Mesenchymal stem cell (in vitro differentiated cells and primary cell): ENCODE measurements around the gene SLC39A10.

Source experiments
- DNase-seq: peaks from one replicate; pipeline ENCODE4 v3.0.0-alpha.2; 2013
- H2AFZ ChIP-seq: one replicate; pipeline ENCODE4 v1.6.1; 2013; ENCODE audit warnings: low read depth, mild to moderate bottlenecking, control low read depth, inconsistent platforms, low read length, moderate library complexity
- H2AK5ac ChIP-seq: 2 replicates; pipeline ENCODE4 v1.6.1; 2013; ENCODE audit warnings: low read length, moderate library complexity, mild to moderate bottlenecking, inconsistent platforms; ENCODE audit not compliant: severe bottlenecking
- H2BK120ac ChIP-seq: one replicate; pipeline ENCODE4 v1.6.1; 2013; ENCODE audit warnings: low read depth, mild to moderate bottlenecking, inconsistent platforms, low read length, moderate library complexity
- H2BK12ac ChIP-seq, 2 experiments: one replicate each; pipeline ENCODE4 v1.6.1; 2013; ENCODE audit warnings: inconsistent platforms in 2 of 2, low read length in 2 of 2, mild to moderate bottlenecking in 2 of 2, moderate library complexity in 2 of 2, control low read depth in 1 of 2
- H2BK15ac ChIP-seq: one replicate; pipeline ENCODE4 v1.6.1; 2013; ENCODE audit warnings: mild to moderate bottlenecking, low read depth, inconsistent platforms; ENCODE audit not compliant: poor library complexity, severe bottlenecking
- H2BK5ac ChIP-seq: 2 replicates; pipeline ENCODE4 v1.6.1; 2013; ENCODE audit warnings: low read depth, mild to moderate bottlenecking, low read length, control low read depth, inconsistent platforms; ENCODE audit not compliant: poor library complexity, severe bottlenecking
- H3K14ac ChIP-seq, 2 experiments: one replicate each; pipeline ENCODE4 v1.6.1; 2013; ENCODE audit warnings: inconsistent platforms in 2 of 2, low read length in 2 of 2, control low read depth in 1 of 2, mild to moderate bottlenecking in 1 of 2, moderate library complexity in 1 of 2
- H3K18ac ChIP-seq, 2 experiments: one replicate each; pipeline ENCODE4 v1.6.1; 2013; ENCODE audit warnings: inconsistent platforms in 2 of 2, low read length in 2 of 2, control low read depth in 1 of 2, low read depth in 1 of 2, mild to moderate bottlenecking in 1 of 2
- H3K23ac ChIP-seq, 2 experiments: one replicate each; pipeline ENCODE4 v1.6.1; 2013; ENCODE audit warnings: inconsistent platforms in 2 of 2, low read length in 2 of 2, mild to moderate bottlenecking in 2 of 2, moderate library complexity in 2 of 2, control low read depth in 1 of 2
- H3K27ac ChIP-seq: 2 replicates; pipeline ENCODE4 v1.5.1; 2013; ENCODE audit warnings: mild to moderate bottlenecking, moderate library complexity, low read length, control low read depth, inconsistent platforms; ENCODE audit not compliant: poor library complexity, severe bottlenecking
- H3K27me3 ChIP-seq, 2 experiments: 2 replicates each; pipeline versions ENCODE4 v1.6.1 to v1.7.0; 2013; ENCODE audit warnings: low read length in 2 of 2, mild to moderate bottlenecking in 2 of 2, moderate library complexity in 2 of 2, control low read depth in 1 of 2, inconsistent platforms in 1 of 2; ENCODE audit not compliant: control insufficient read depth in 1 of 2, insufficient read depth in 1 of 2
- H3K36me3 ChIP-seq, 2 experiments: 2 replicates each; pipeline versions ENCODE4 v1.6.1 to v1.7.0; 2013; ENCODE audit warnings: low read length in 2 of 2, control low read depth in 1 of 2, inconsistent platforms in 1 of 2, low read depth in 1 of 2, mild to moderate bottlenecking in 1 of 2; ENCODE audit not compliant: insufficient read depth in 2 of 2, control insufficient read depth in 1 of 2
- H3K4ac ChIP-seq, 2 experiments: one replicate each; pipeline ENCODE4 v1.6.1; 2013; ENCODE audit warnings: inconsistent platforms in 2 of 2, low read length in 2 of 2, mild to moderate bottlenecking in 2 of 2, moderate library complexity in 2 of 2, control low read depth in 1 of 2, low read depth in 1 of 2
- H3K4me1 ChIP-seq: 2 replicates; pipeline ENCODE4 v1.6.1; 2013; ENCODE audit warnings: low read depth, low read length, control low read depth; ENCODE audit not compliant: control insufficient read depth, insufficient read depth
- H3K4me2 ChIP-seq: 2 replicates; pipeline ENCODE4 v1.6.1; 2013; ENCODE audit warnings: low read length, mild to moderate bottlenecking, inconsistent platforms; ENCODE audit not compliant: poor library complexity, severe bottlenecking
- H3K4me3 ChIP-seq, 2 experiments: 2 replicates each; pipeline versions ENCODE4 v1.5.1 to v1.7.0; 2013; ENCODE audit warnings: low read length in 2 of 2, mild to moderate bottlenecking in 2 of 2, control low read depth in 1 of 2, low read depth in 1 of 2; ENCODE audit not compliant: insufficient read depth in 1 of 2
- H3K79me1 ChIP-seq: replicated peaks from 2 replicates; pipeline ENCODE4 v1.6.1; 2013; ENCODE audit warnings: mild to moderate bottlenecking, control low read depth, low read length, inconsistent platforms; ENCODE audit not compliant: poor library complexity, severe bottlenecking
- H3K9ac ChIP-seq: 2 replicates; pipeline ENCODE4 v1.7.0; 2013; ENCODE audit warnings: mild to moderate bottlenecking, low read length, moderate library complexity
- H3K9me3 ChIP-seq: 2 replicates; pipeline ENCODE4 v1.7.0; 2013; ENCODE audit warnings: mild to moderate bottlenecking, low read length; ENCODE audit not compliant: control insufficient read depth
- H4K8ac ChIP-seq: one replicate; pipeline ENCODE4 v1.6.1; 2013; ENCODE audit warnings: inconsistent platforms, mild to moderate bottlenecking, low read length, moderate library complexity
- H4K91ac ChIP-seq: one replicate; pipeline ENCODE4 v1.6.1; 2013; ENCODE audit warnings: mild to moderate bottlenecking, low read length, inconsistent platforms
- WGBS: methylation state at CpG from one replicate; pipeline ENCODE4 v1.1.7; 2013; ENCODE audit warnings: mixed read lengths; 5-methylcytosine and 5-hydroxymethylcytosine counted together

Gene SLC39A10

DNA sequence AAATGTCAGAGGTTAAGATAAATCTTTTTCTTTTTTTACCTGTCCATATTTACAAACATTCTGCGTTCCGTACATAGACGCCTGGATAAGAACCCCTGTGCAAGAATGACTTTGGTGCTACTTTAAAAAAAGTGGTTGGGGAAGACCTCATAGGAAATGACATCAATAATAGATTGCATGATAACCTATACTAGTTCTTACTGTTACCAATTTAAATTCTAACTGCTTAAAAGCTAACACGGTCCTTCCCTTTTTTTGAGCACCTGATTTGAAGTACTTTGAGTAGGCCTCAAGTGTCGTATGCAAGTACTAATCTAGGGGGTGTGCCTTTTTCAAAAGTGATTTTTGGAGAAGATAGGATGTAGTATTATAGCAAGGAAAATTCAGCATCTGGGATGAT lies 2.1 kb downstream of the SLC39A10 start:
- Histone ChIP-seq H3K14ac (no peak overlapping the region), H3K79me1 (no peaks in the 10 kb centered on the region), H2BK120ac (no peak overlapping the region), H2BK15ac (no peak overlapping the region), H3K4ac (no peak overlapping the region), H3K4me2 (peak overlapping the region; percentile 55), H2AK5ac (no peak overlapping the region), H4K8ac (no peak overlapping the region), H2BK5ac (no peak overlapping the region), H3K9ac (peak overlapping the region; percentile 97), H2AFZ (no peak overlapping the region), H3K4me3 (peak overlapping the region in 1 of 2 experiments; percentile 86), H3K23ac (no peak overlapping the region), H4K91ac (no peak overlapping the region), H3K36me3 (peaks cover 0 to 5% of the 10 kb centered on the region in 2 experiments), H2BK12ac (no peak overlapping the region), H3K27me3 (no peaks in the 10 kb centered on the region), H3K9me3 (no peaks in the 10 kb centered on the region), H3K18ac (no peak overlapping the region), H3K27ac (no peak overlapping the region), H3K4me1 (peaks cover 4% of the 10 kb centered on the region)
- no CpG with 5 or more reads among the region's 5 CpGs for WGBS
- no peak for DNase-seq

DNA sequence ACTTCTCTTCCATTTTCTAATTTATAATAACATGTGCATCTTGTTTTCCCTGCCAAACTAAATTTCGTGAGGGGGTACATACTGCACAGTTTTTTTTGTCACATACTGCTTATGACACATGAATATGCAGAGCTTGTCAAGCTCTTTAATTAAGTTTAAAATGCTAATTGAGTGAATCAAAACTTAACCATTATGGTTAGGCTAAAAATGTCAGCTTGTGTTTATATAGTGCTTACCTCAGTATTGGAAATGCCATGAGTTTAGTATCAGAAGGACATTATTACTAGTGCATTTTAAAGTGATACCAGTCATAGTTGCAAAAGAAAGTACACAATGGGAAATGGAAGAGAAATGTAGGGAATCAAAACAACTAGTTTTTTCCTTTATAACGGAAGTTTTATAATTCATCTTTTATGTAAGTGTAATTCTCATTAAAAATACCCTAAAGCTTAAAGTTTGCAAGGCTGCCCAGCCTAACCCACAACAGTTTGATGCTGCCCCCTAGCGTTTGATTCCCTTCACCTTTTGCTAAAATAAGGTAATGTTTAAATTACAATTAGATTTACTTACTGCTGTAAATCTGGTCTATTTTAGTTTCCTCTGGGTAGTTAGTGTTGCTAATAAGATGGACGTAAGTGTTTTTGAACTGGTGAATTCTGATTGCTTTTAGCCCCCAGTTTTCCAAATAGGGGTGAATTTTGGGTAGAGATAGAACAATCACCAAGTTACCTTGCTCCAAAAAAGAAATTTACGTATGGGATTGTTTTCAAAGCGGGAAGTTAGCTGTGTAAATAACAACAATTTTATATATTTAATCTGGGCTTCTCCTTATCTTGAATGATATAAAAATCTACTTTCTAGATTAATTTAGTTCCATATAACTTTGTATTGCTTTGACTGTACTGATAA lies 3.2 kb downstream of the SLC39A10 start:
- Histone ChIP-seq H2BK15ac (no peak overlapping the region), H3K4me1 (peaks cover 4% of the 10 kb centered on the region), H3K18ac (no peak overlapping the region), H3K9ac (peak overlapping the region; percentile 97), H3K27me3 (no peaks in the 10 kb centered on the region), H3K4me2 (no peak overlapping the region), H3K27ac (no peak overlapping the region), H3K14ac (no peak overlapping the region), H3K4me3 (peak overlapping the region in 1 of 2 experiments; percentile 86), H2BK12ac (no peak overlapping the region), H4K8ac (no peak overlapping the region), H3K9me3 (no peaks in the 10 kb centered on the region), H3K4ac (no peak overlapping the region), H3K23ac (no peak overlapping the region), H3K79me1 (peaks cover 2% of the 10 kb centered on the region), H2BK120ac (no peak overlapping the region), H2AFZ (no peak overlapping the region), H2AK5ac (no peak overlapping the region), H3K36me3 (peaks cover 0 to 5% of the 10 kb centered on the region in 2 experiments), H4K91ac (no peak overlapping the region), H2BK5ac (no peak overlapping the region)
- DNase-seq, result peak; percentile 72
- WGBS, result 62% methylated on average over 2 of the region's 6 CpGs

DNA sequence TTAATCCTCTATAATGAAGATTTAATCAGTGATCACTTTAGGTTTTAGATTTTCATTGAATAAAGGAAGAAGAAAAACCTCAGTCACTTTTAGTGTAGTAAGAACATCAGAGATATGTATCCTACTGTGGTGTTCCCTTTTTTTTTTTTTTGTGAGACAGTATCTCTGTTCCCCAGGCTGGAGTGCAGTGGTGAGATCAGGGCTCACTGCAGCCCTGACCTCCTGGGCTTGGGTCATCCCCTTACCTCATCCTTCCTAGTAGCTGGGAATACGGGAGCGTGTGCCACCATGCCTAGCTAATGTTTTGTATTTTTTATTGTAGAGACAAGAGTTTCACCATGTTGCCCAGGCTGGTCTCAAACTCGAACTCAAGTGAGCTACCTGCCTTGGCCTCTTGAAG lies 5.1 kb downstream of the SLC39A10 start:
- WGBS, result 50% methylated on average over 2 of the region's 3 CpGs
- H2BK120ac ChIP-seq, result no peak overlapping the region
- no peak overlapping the region for H3K27ac ChIP-seq
- peaks cover 3% of the 10 kb centered on the region for H3K4me1 ChIP-seq
- H3K18ac ChIP-seq, result no peak overlapping the region
- no peak overlapping the region for H2BK5ac ChIP-seq
- H2BK15ac ChIP-seq, result no peak overlapping the region
- H3K9ac ChIP-seq, result peak overlapping the region; percentile 42
- no peak for DNase-seq
- H3K4me3 ChIP-seq, result no peak overlapping the region
- H3K23ac ChIP-seq, result no peak overlapping the region
- no peak overlapping the region for H2AK5ac ChIP-seq
- H3K4ac ChIP-seq, result no peak overlapping the region
- H2AFZ ChIP-seq, result no peak overlapping the region
- H3K27me3 ChIP-seq, result no peaks in the 10 kb centered on the region
- H3K4me2 ChIP-seq, result no peak overlapping the region
- no peak overlapping the region for H2BK12ac ChIP-seq
- peaks cover 0 to 5% of the 10 kb centered on the region in 2 experiments for H3K36me3 ChIP-seq
- H3K79me1 ChIP-seq, result peaks cover 5% of the 10 kb centered on the region
- H4K91ac ChIP-seq, result no peak overlapping the region
- H4K8ac ChIP-seq, result no peak overlapping the region
- H3K9me3 ChIP-seq, result no peaks in the 10 kb centered on the region
- H3K14ac ChIP-seq, result no peak overlapping the region

DNA sequence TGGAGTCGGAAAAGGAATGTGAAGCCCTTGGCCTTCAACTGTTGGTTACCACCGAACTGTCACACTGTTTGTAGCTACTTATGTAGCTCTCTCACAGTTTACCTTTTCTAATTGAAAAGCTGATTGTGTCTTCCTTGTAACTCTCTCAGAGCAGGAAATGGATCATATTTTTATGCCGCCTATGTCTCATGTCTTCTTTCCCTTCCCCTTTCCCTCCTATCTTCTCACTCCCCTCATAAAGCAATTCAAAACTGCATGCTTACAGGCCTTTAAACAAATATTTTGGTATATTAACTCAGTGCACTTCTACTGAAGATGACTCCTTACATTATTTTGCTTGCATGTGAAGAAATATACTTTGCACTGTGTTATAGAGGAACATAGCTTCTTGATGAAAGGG lies 6.0 kb downstream of the SLC39A10 start:
- no peak overlapping the region for H4K8ac ChIP-seq
- H2AK5ac ChIP-seq, result no peak overlapping the region
- no peaks in the 10 kb centered on the region for H3K27me3 ChIP-seq
- H3K9me3 ChIP-seq, result no peaks in the 10 kb centered on the region
- DNase-seq, result no peak
- 88% methylated on average over 3 of the region's 3 CpGs for WGBS
- H3K4me1 ChIP-seq, result peaks cover 3% of the 10 kb centered on the region
- no peak overlapping the region for H3K27ac ChIP-seq
- no peak overlapping the region for H2AFZ ChIP-seq
- no peak overlapping the region for H3K4me2 ChIP-seq
- peaks cover 0 to 5% of the 10 kb centered on the region in 2 experiments for H3K36me3 ChIP-seq
- no peak overlapping the region for H2BK5ac ChIP-seq
- H2BK15ac ChIP-seq, result no peak overlapping the region
- H3K18ac ChIP-seq, result no peak overlapping the region
- no peak overlapping the region for H3K14ac ChIP-seq
- H3K79me1 ChIP-seq, result peaks cover 6% of the 10 kb centered on the region
- H3K23ac ChIP-seq, result no peak overlapping the region
- no peak overlapping the region for H2BK12ac ChIP-seq
- H4K91ac ChIP-seq, result no peak overlapping the region
- H2BK120ac ChIP-seq, result no peak overlapping the region
- H3K4ac ChIP-seq, result no peak overlapping the region
- H3K9ac ChIP-seq, result peak overlapping the region; percentile 1
- H3K4me3 ChIP-seq, result no peak overlapping the region
